ENCODE data around the gene TSPO2. TPM values are rescaled to one million over a fixed set of nuclear protein-coding genes. Genes with fewer than 3 reads are reported as not detected.

Gene TSPO2
- total RNA-seq, 2 experiments from 2014 or later = not detected

DNA sequence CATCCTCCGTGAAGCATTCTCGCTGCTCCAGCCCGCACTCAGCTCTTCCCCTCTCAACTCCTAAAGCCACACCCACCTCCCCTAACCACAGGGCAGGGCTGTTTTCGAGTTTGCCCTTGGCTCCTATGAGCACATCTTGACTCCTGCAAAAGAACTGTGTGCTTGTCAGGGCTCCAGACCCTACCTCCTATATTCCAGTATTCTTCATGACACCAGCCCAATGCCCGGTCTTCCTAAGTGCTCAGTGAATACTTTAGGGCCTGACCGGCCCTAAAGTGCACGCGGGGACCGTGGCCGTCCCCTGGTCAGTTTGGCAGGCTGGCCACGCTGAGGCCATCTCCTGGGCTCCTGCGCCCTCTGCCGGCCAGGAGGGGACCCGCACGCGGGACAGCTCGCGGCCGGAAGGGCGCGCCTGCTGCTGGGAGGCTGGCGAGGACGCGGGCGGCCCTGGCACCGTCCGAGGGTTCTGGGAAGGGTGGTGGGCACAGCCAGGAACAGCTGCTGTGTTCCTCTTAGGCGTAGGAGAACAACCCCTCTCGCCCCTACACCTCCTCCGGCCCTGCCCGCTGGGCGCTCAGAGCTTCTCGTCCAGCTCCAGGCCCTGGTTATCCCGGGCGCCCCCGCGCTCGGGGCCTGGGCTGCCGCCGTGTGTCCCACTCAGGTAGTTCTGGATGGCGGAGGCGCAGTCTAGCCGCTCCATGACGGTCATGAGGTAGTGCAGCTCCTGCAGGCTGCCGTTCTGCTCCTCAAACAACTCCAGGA lies 14.3 kb upstream of the TSPO2 start:
- peak overlapping the region; percentile 82 for H3K27ac Mint-ChIP-seq
- ChIA-PET CTCF (interaction anchor here (0.6 to 10.3 kb wide), 38 partner anchors 10 to 1162 kb away, joined by 3 to 130 read pairs (median 4); partner anchors contain the start of genes APOBEC2, NFYA, OARD1 and TSPO2), POLR2A (interaction anchor here (0.7 to 2.6 kb wide), 12 partner anchors 9 to 1818 kb away, joined by 3 to 11 read pairs (median 4); partner anchors contain the start of genes NFYA and UNC5CL)
- H3K27me3 Mint-ChIP-seq (ENCODE audit: low read depth) = no peaks in the 10 kb centered on the region
- H3K4me3 Mint-ChIP-seq = peak overlapping the region; percentile 81
- H3K36me3 Mint-ChIP-seq (ENCODE audit: low read depth) = no peaks in the 10 kb centered on the region
- DNase-seq (peak; percentile 82), ATAC-seq (peak; percentile 89)
- H3K4me1 Mint-ChIP-seq (ENCODE audit: low read depth) = peaks cover 21% of the 10 kb centered on the region
- H3K9me3 Mint-ChIP-seq (ENCODE audit: insufficient read depth) = no peaks in the 10 kb centered on the region

DNA sequence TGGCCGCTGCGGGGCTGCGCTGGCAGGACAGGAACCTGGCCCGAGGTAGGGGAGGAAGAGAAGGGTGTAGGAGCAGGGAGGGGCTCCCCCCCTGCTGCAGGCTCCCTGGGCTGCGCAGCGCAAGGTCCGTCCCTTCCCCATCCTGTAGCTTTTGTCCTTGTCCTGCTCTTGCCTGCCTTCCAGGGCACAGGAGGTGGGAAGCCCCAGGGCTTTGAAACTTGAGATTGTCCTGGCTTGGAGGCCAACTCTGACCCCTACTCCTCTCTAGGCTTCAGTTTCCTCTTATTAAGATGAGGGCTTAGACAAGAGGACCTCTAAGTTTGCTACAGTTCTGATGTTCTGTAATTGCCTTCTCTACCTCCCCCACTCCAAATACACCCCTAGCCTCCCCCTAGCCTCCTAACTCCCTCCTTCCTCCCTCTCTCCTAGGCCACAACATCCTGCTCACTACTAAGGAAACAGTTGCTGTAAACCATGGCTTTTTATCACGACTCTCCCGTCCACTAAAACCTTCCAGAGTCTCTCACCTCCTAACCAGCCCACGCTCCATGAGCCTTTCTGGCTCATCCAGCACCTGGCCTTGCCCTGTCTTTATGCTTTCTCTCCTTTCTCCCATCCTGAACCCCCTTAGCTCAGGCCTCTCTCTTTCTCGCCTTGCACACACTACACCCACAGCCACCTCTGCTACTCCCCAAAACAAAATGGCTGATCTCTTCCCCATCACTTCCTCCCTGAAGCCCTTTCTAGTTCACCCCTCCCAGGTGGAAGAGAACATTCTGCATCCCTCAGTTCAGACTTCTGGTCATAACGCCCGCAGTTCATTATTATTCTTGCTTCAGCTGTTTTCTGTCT lies 13.5 kb upstream of the TSPO2 start:
- POLR2A ChIA-PET = interaction anchor here (0.7 to 2.6 kb wide), 13 partner anchors 8 to 292 kb away, joined by 3 to 11 read pairs (median 3); partner anchors contain the start of genes NFYA, OARD1 and UNC5CL
- no peak for DNase-seq

DNA sequence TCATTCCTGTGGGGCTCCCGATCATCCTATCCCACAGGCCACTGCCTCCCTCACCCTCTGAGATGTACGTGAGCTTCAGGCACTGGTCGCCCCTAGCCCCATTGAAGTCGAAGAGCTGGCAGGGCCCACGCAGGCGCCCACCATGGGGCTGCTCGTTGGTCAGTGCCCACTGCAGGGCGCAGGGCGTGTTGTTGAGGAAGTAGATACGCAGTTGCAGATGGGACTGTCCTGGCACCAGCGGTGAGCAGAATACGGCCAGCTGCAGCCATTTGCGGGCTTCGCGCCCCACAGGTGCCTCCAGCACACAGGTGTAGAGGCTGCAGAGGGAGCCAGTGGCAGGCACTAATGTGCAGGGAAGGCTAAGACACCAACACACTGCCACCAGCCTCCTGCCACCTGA lies 9.4 kb upstream of the TSPO2 start:
- no peak for DNase-seq
- peaks cover 15% of the 10 kb centered on the region for H3K4me1 Mint-ChIP-seq (ENCODE audit: low read depth)
- POLR2A ChIA-PET = no interaction called here
- no peak overlapping the region for H3K4me3 Mint-ChIP-seq
- no peaks in the 10 kb centered on the region for H3K36me3 Mint-ChIP-seq (ENCODE audit: low read depth)
- CTCF ChIA-PET = interaction anchor here (0.7 to 2.2 kb wide), 2 partner anchors 33 to 35 kb away, joined by 3 to 6 read pairs; no protein-coding TSS in a partner anchor
- H3K9me3 Mint-ChIP-seq (ENCODE audit: insufficient read depth) = no peaks in the 10 kb centered on the region
- no peak overlapping the region for H3K27ac Mint-ChIP-seq
- no peaks in the 10 kb centered on the region for H3K27me3 Mint-ChIP-seq (ENCODE audit: low read depth)
- ATAC-seq = no peak

More for the DNA sequence above, 13.5 kb upstream of the TSPO2 start:
- peaks cover 21% of the 10 kb centered on the region for H3K4me1 Mint-ChIP-seq (ENCODE audit: low read depth)
- H3K27me3 Mint-ChIP-seq (ENCODE audit: low read depth) = no peaks in the 10 kb centered on the region
- no peaks in the 10 kb centered on the region for H3K36me3 Mint-ChIP-seq (ENCODE audit: low read depth)
- ATAC-seq = peak; percentile 9
- CTCF ChIA-PET = interaction anchor here (0.6 to 10.3 kb wide), 30 partner anchors 9 to 1163 kb away, joined by 3 to 130 read pairs (median 5); partner anchors contain the start of genes APOBEC2, NFYA, OARD1 and TSPO2
- peak overlapping the region; percentile 81 for H3K4me3 Mint-ChIP-seq
- peak overlapping the region; percentile 82 for H3K27ac Mint-ChIP-seq
- no peaks in the 10 kb centered on the region for H3K9me3 Mint-ChIP-seq (ENCODE audit: insufficient read depth)

- H3K4me3 Mint-ChIP-seq = no peak overlapping the region
- no peaks in the 10 kb centered on the region for H3K27me3 Mint-ChIP-seq (ENCODE audit: low read depth)
- no peaks in the 10 kb centered on the region for H3K36me3 Mint-ChIP-seq (ENCODE audit: low read depth)
- POLR2A ChIA-PET = no interaction called here
- H3K27ac Mint-ChIP-seq = no peak overlapping the region
- ATAC-seq (no peak), DNase-seq (no peak)
- H3K9me3 Mint-ChIP-seq (ENCODE audit: insufficient read depth) = no peaks in the 10 kb centered on the region
- CTCF ChIA-PET = no interaction called here
- peaks cover 9% of the 10 kb centered on the region for H3K4me1 Mint-ChIP-seq (ENCODE audit: low read depth)
Observed at GRCh38 chr6:41033776-41034175, 8.5 kb upstream of the TSPO2 start.

- H3K36me3 Mint-ChIP-seq (ENCODE audit: low read depth) = no peaks in the 10 kb centered on the region
- no peak overlapping the region for H3K27ac Mint-ChIP-seq
- ATAC-seq = no peak
- no peaks in the 10 kb centered on the region for H3K27me3 Mint-ChIP-seq (ENCODE audit: low read depth)
- DNase-seq = no peak
- no peak overlapping the region for H3K4me3 Mint-ChIP-seq
- H3K9me3 Mint-ChIP-seq (ENCODE audit: insufficient read depth) = no peaks in the 10 kb centered on the region
- peaks cover 12% of the 10 kb centered on the region for H3K4me1 Mint-ChIP-seq (ENCODE audit: low read depth)
- POLR2A ChIA-PET = interaction anchor here (1.0 kb wide), 1 partner anchor 8 kb away, joined by 3 read pairs; no protein-coding TSS in a partner anchor
- CTCF ChIA-PET = interaction anchor here (0.7 to 6.6 kb wide), 10 partner anchors 9 to 146 kb away, joined by 3 to 130 read pairs (median 4); partner anchors contain the start of genes NFYA and OARD1
Observed at GRCh38 chr6:41036186-41036585, 6.1 kb upstream of the TSPO2 start.

DNA sequence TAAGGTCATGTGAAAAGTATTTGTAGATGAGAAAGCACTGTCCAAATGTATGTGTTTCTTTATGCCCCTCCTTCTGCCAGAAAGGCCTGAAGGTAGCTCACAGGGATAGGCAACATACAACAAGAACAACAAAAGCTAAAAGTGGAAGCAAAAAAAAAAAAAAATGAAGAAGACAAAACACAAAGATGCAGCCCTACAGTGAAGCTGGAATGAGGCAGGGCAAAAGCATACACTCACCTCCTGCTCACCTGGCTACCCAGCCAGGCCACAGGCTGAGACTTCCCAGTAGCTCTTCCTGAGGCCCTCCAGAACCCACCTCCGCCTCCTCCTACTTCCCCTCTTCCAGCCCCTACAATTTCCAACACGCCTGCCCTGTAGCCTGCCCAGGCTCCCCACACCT lies 5.7 kb upstream of the TSPO2 start:
- peaks cover 12% of the 10 kb centered on the region for H3K4me1 Mint-ChIP-seq (ENCODE audit: low read depth)
- ATAC-seq (no peak), DNase-seq (no peak)
- no peak overlapping the region for H3K27ac Mint-ChIP-seq
- CTCF ChIA-PET = interaction anchor here (1.0 to 6.6 kb wide), 10 partner anchors 9 to 146 kb away, joined by 3 to 130 read pairs (median 5); partner anchors contain the start of genes NFYA and OARD1
- POLR2A ChIA-PET = interaction anchor here (1.0 kb wide), 1 partner anchor 8 kb away, joined by 3 read pairs; no protein-coding TSS in a partner anchor
- H3K36me3 Mint-ChIP-seq (ENCODE audit: low read depth) = no peaks in the 10 kb centered on the region
- H3K27me3 Mint-ChIP-seq (ENCODE audit: low read depth) = no peaks in the 10 kb centered on the region
- H3K9me3 Mint-ChIP-seq (ENCODE audit: insufficient read depth) = no peaks in the 10 kb centered on the region
- H3K4me3 Mint-ChIP-seq = no peak overlapping the region

GRCh38 chr6:41037107-41037900 lies 5.0 kb upstream of the TSPO2 start:
- ATAC-seq = no peak
- Mint-ChIP-seq H3K9me3 (ENCODE audit: insufficient read depth) (no peaks in the 10 kb centered on the region), H3K27ac (no peak overlapping the region), H3K27me3 (ENCODE audit: low read depth) (no peaks in the 10 kb centered on the region), H3K36me3 (ENCODE audit: low read depth) (no peaks in the 10 kb centered on the region), H3K4me3 (no peak overlapping the region), H3K4me1 (ENCODE audit: low read depth) (peaks cover 12% of the 10 kb centered on the region)
- ChIA-PET POLR2A (interaction anchor here (1.0 to 1.1 kb wide), 2 partner anchors 9 kb away, joined by 3 read pairs; no protein-coding TSS in a partner anchor), CTCF (interaction anchor here (1.0 to 6.6 kb wide), 9 partner anchors 9 to 251 kb away, joined by 3 to 130 read pairs (median 4); partner anchors contain the start of genes NFYA and OARD1)
- no peak for DNase-seq

- H3K4me3 Mint-ChIP-seq = no peak overlapping the region
- no peaks in the 10 kb centered on the region for H3K36me3 Mint-ChIP-seq (ENCODE audit: low read depth)
- H3K27me3 Mint-ChIP-seq (ENCODE audit: low read depth) = no peaks in the 10 kb centered on the region
- H3K4me1 Mint-ChIP-seq (ENCODE audit: low read depth) = peaks cover 12% of the 10 kb centered on the region
- POLR2A ChIA-PET = interaction anchor here (1.1 kb wide), 1 partner anchor 10 kb away, joined by 3 read pairs; no protein-coding TSS in a partner anchor
- no peak for DNase-seq
- CTCF ChIA-PET = interaction anchor here (0.7 to 6.6 kb wide), 8 partner anchors 8 to 250 kb away, joined by 3 to 130 read pairs (median 4); partner anchors contain the start of genes NFYA and OARD1
- no peaks in the 10 kb centered on the region for H3K9me3 Mint-ChIP-seq (ENCODE audit: insufficient read depth)
- ATAC-seq = no peak
- H3K27ac Mint-ChIP-seq = no peak overlapping the region
Observed at GRCh38 chr6:41038205-41038604, 4.1 kb upstream of the TSPO2 start.

- DNase-seq (peak; percentile 79), ATAC-seq (peak; percentile 89)
- H3K27ac Mint-ChIP-seq = no peak within 1 kb of the TSS
- ChIA-PET POLR2A (interaction anchor here (0.6 to 2.1 kb wide), 2 partner anchors 11 to 481 kb away, joined by 3 to 11 read pairs; no protein-coding TSS in a partner anchor), CTCF (interaction anchor here (0.7 to 6.6 kb wide), 14 partner anchors 11 to 281 kb away, joined by 3 to 130 read pairs (median 7); partner anchors contain the start of gene APOBEC2)
- no peaks in the 10 kb centered on the region for H3K36me3 Mint-ChIP-seq (ENCODE audit: low read depth)
- H3K27me3 Mint-ChIP-seq (ENCODE audit: low read depth) = no peaks in the 10 kb centered on the region
- no peak within 1 kb of the TSS for H3K4me3 Mint-ChIP-seq
- H3K4me1 Mint-ChIP-seq (ENCODE audit: low read depth) = peaks cover 12% of the 10 kb centered on the region
- no peaks in the 10 kb centered on the region for H3K9me3 Mint-ChIP-seq (ENCODE audit: insufficient read depth)
Observed at GRCh38 chr6:41039060-41039998, 2.9 kb upstream of the TSPO2 start, which contains the start of gene UNC5CL. TSS of gene UNC5CL (minus strand) at chr6:41039221. CDS start at chr6:41035074, 4,147 bp downstream.
